Mesendoderm (in vitro differentiated cells): ENCODE measurements around the gene CDIPT.

ENCODE experiments used
- DNase-seq: peaks from one replicate; pipeline ENCODE4 v3.0.0; 2013
- H2AK5ac ChIP-seq: 2 replicates; pipeline ENCODE4 v1.6.1; 2013; ENCODE audit warnings: low read length, inconsistent platforms
- H2BK120ac ChIP-seq: 2 replicates; pipeline ENCODE4 v1.6.1; 2013; ENCODE audit warnings: low read depth, mild to moderate bottlenecking, low read length, moderate library complexity, mixed read lengths
- H2BK15ac ChIP-seq: replicated peaks from 2 replicates; pipeline ENCODE4 v1.6.1; 2013; ENCODE audit warnings: low read depth, mild to moderate bottlenecking, moderate library complexity
- H2BK5ac ChIP-seq: 2 replicates; pipeline ENCODE4 v1.6.1; 2013; ENCODE audit warnings: low read length, inconsistent platforms
- H3K18ac ChIP-seq: 2 replicates; pipeline ENCODE4 v1.6.1; 2013; ENCODE audit warnings: mild to moderate bottlenecking, low read length, mixed read lengths
- H3K23ac ChIP-seq: one replicate; pipeline ENCODE4 v1.6.1; 2013; ENCODE audit warnings: low read length
- H3K27ac ChIP-seq: 2 replicates; pipeline ENCODE4 v1.5.1; 2013; ENCODE audit warnings: low read depth, mild to moderate bottlenecking, inconsistent platforms, low read length, moderate library complexity
- H3K27me3 ChIP-seq: 2 replicates; pipeline ENCODE4 v1.6.1; 2013; ENCODE audit warnings: low read length, control low read depth, mild to moderate bottlenecking, inconsistent platforms; ENCODE audit not compliant: insufficient read depth, poor library complexity
- H3K36me3 ChIP-seq: 2 replicates; pipeline ENCODE4 v1.6.1; 2013; ENCODE audit warnings: low read length, inconsistent platforms; ENCODE audit not compliant: control insufficient read depth, insufficient read depth
- H3K4ac ChIP-seq: one replicate; pipeline ENCODE4 v1.6.1; 2013; ENCODE audit warnings: low read depth, mild to moderate bottlenecking, low read length, moderate library complexity
- H3K4me1 ChIP-seq: 2 replicates; pipeline ENCODE4 v1.6.1; 2013; ENCODE audit warnings: low read depth, low read length, inconsistent platforms; ENCODE audit not compliant: control insufficient read depth
- H3K4me2 ChIP-seq: 2 replicates; pipeline ENCODE4 v1.6.1; 2013; ENCODE audit warnings: low read length
- H3K4me3 ChIP-seq: 2 replicates; pipeline ENCODE4 v1.5.1; 2013; ENCODE audit warnings: mild to moderate bottlenecking, low read length
- H3K56ac ChIP-seq: one replicate; pipeline ENCODE4 v1.6.1; 2013; ENCODE audit warnings: low read length
- H3K79me1 ChIP-seq: 2 replicates; pipeline ENCODE4 v1.6.1; 2013; ENCODE audit warnings: low read length, inconsistent platforms
- H3K79me2 ChIP-seq: 2 replicates; pipeline ENCODE4 v1.6.1; 2013; ENCODE audit warnings: mild to moderate bottlenecking, low read length; ENCODE audit not compliant: control insufficient read depth, insufficient read depth
- H3K9ac ChIP-seq: 2 replicates; pipeline ENCODE4 v1.6.1; 2013; ENCODE audit warnings: low read length, inconsistent platforms
- H4K5ac ChIP-seq: one replicate; pipeline ENCODE4 v1.6.1; 2013; ENCODE audit warnings: low read length
- H4K8ac ChIP-seq: one replicate; pipeline ENCODE4 v1.6.1; 2013; ENCODE audit warnings: low read depth, mild to moderate bottlenecking, control low read depth, low read length, moderate library complexity
- WGBS: extraction: QIAGEN DNeasy Blood & Tissue Kit; methylation state at CpG from one replicate; pipeline ENCODE4 v1.1.7; 2013; ENCODE audit warnings: low lambda C conversion rate, missing lambda C conversion rate; ENCODE audit not compliant: insufficient coverage; ENCODE audit errors: extremely low coverage; 5-methylcytosine and 5-hydroxymethylcytosine counted together

The CDIPT gene

DNA sequence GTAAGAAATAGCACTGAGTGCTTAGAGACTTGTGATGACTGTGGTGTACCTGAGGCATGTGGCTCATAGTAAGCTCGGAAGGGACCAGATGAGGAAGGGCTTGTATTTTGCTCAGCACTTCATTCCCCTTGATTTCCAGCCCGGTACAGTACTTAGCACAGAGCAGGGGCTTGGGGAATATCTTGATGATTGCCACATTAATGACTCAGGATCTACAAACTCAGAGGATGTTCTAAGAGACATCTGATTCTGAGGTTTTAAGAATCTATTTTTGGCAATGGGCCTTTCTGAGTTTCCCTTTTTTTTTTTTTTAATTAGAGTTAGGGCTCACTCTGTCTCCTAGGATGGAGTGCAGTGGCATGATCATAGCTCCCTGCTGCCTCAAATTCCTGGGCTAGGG lies 46.4 kb upstream of the CDIPT start:
- no peak overlapping the region for H3K4me2 ChIP-seq
- no CpG with 5 or more reads among the region's 2 CpGs for WGBS

DNA sequence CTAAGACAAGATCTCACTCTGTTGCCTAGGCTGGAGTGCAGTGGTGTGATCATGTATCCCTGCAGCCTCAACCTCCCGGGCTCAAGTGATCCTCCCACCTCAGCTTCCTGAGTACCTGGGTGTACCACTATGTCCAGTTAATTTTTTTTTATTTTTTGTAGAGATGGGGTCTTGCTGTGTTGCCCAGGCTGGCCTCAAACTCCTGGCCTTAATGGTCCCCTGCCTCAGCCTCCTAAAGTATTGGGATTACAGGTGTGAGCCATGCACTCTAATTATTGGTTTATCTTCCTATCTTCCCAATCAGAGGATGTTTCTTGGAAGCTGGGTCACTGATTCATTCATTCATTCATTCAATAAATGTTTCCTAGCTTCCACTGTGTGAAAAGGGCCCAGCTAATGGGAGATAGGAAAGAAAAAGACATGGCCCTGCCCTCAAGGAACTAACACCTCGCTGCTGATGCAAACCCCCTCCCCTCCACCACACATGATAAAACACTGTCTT lies 45.7 kb upstream of the CDIPT start:
- WGBS = no CpG with 5 or more reads among the region's 2 CpGs
- no peak overlapping the region for H4K8ac ChIP-seq
- no peaks in the 10 kb centered on the region for H3K79me2 ChIP-seq
- H3K4me2 ChIP-seq = no peak overlapping the region
- H3K9ac ChIP-seq = no peak overlapping the region
- H2BK15ac ChIP-seq = no peak overlapping the region
- no peak for DNase-seq
- no peak overlapping the region for H3K56ac ChIP-seq
- no peak overlapping the region for H2AK5ac ChIP-seq
- no peak overlapping the region for H3K23ac ChIP-seq
- H3K4me1 ChIP-seq = no peaks in the 10 kb centered on the region
- H3K4ac ChIP-seq = no peak overlapping the region
- no peak overlapping the region for H3K27ac ChIP-seq
- H3K36me3 ChIP-seq = peaks cover 3% of the 10 kb centered on the region
- H4K5ac ChIP-seq = no peak overlapping the region
- H3K18ac ChIP-seq = no peak overlapping the region
- H3K79me1 ChIP-seq = no peaks in the 10 kb centered on the region
- no peaks in the 10 kb centered on the region for H3K27me3 ChIP-seq
- no peak overlapping the region for H3K4me3 ChIP-seq
- no peak overlapping the region for H2BK120ac ChIP-seq
- H2BK5ac ChIP-seq = no peak overlapping the region

More for the DNA sequence above, 46.4 kb upstream of the CDIPT start:
- Histone ChIP-seq H3K4me1 (no peaks in the 10 kb centered on the region), H3K56ac (no peak overlapping the region), H3K36me3 (peaks cover 3% of the 10 kb centered on the region), H2AK5ac (no peak overlapping the region), H2BK5ac (no peak overlapping the region), H4K5ac (no peak overlapping the region), H4K8ac (no peak overlapping the region), H3K79me1 (no peaks in the 10 kb centered on the region), H3K27me3 (no peaks in the 10 kb centered on the region), H3K23ac (no peak overlapping the region), H2BK120ac (no peak overlapping the region), H2BK15ac (no peak overlapping the region), H3K9ac (no peak overlapping the region), H3K4ac (no peak overlapping the region), H3K4me3 (no peak overlapping the region), H3K18ac (no peak overlapping the region), H3K27ac (no peak overlapping the region), H3K79me2 (no peaks in the 10 kb centered on the region)
- no peak for DNase-seq

DNA sequence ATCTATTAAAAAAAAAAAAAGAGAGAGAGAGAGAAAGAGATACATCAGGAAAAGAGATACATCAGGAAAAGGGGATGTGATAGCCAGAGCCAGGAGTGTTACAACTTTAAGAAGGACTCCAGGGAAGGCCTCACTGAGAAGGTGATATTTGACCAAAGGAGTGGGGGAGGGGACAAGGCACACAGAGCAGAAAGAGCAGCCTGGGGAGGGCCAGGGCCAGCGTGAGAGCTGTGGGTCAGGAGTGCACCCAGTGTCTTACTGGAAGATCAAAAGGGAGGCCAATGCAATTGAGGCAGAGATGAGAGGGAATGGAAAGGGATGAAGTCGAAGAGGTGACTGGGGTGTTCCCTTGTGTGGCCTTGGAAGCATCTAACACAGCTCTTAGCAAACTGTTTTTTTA lies 44.9 kb upstream of the CDIPT start:
- Histone ChIP-seq H3K79me2 (no peaks in the 10 kb centered on the region), H3K23ac (no peak overlapping the region), H3K36me3 (peaks cover 3% of the 10 kb centered on the region), H2AK5ac (no peak overlapping the region), H2BK15ac (no peak overlapping the region), H4K8ac (no peak overlapping the region), H3K18ac (no peak overlapping the region), H3K4me2 (no peak overlapping the region), H2BK120ac (no peak overlapping the region), H3K27ac (no peak overlapping the region), H2BK5ac (no peak overlapping the region), H3K27me3 (no peaks in the 10 kb centered on the region), H3K4ac (no peak overlapping the region), H3K56ac (no peak overlapping the region), H3K9ac (no peak overlapping the region), H3K4me1 (no peaks in the 10 kb centered on the region), H3K79me1 (peaks cover 3% of the 10 kb centered on the region), H4K5ac (no peak overlapping the region), H3K4me3 (no peak overlapping the region)
- WGBS = no CpG with 5 or more reads among the region's 2 CpGs
- no peak for DNase-seq

DNA sequence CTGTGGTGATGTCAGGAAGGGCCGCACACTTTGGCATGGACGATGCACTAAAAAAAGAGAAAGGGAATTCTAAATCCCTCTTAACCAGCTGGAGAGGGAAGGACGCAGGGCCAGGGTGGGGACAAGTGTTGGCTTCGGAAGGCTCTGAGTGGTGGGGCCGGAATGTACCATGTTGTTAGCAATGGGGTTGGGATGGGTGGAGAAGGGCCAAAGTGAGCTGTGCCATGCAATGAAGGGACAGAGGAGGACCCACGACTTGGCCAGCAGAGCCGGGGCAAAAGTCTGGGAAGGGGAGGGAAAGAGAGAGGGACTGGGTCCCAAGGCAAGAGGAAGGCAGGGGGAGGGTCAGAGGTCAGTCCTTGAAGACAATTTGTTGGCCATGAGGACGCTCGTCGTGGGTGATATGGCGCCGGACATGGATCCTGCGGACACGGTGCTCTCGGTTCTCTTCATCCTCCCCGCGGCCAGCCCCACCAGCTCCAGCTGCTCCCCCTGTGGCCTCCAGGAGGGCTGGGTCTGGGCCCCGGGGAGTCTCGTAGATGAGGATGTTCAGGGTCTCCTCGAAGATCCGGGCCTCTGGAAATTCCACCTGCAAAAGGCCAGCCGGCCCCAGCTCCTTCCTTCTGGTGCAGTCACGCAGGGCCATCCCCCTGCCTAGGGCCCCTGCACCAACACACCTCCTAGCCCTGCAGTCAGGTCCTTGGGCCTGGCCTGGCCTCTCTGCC lies 43.7 kb upstream of the CDIPT start:
- H3K79me1 ChIP-seq = peaks cover 3% of the 10 kb centered on the region
- no peak overlapping the region for H3K4ac ChIP-seq
- no peaks in the 10 kb centered on the region for H3K27me3 ChIP-seq
- H2AK5ac ChIP-seq = no peak overlapping the region
- no peak overlapping the region for H2BK120ac ChIP-seq
- no peak overlapping the region for H3K4me2 ChIP-seq
- no peaks in the 10 kb centered on the region for H3K4me1 ChIP-seq
- no CpG with 5 or more reads among the region's 23 CpGs for WGBS
- no peak overlapping the region for H4K8ac ChIP-seq
- DNase-seq = no peak
- no peak overlapping the region for H3K56ac ChIP-seq
- H3K36me3 ChIP-seq = peaks cover 3% of the 10 kb centered on the region
- H3K18ac ChIP-seq = no peak overlapping the region
- H3K4me3 ChIP-seq = no peak overlapping the region
- no peak overlapping the region for H4K5ac ChIP-seq
- H3K79me2 ChIP-seq = no peaks in the 10 kb centered on the region
- no peak overlapping the region for H2BK5ac ChIP-seq
- no peak overlapping the region for H3K27ac ChIP-seq
- no peak overlapping the region for H3K23ac ChIP-seq
- no peak overlapping the region for H3K9ac ChIP-seq
- no peak overlapping the region for H2BK15ac ChIP-seq

DNA sequence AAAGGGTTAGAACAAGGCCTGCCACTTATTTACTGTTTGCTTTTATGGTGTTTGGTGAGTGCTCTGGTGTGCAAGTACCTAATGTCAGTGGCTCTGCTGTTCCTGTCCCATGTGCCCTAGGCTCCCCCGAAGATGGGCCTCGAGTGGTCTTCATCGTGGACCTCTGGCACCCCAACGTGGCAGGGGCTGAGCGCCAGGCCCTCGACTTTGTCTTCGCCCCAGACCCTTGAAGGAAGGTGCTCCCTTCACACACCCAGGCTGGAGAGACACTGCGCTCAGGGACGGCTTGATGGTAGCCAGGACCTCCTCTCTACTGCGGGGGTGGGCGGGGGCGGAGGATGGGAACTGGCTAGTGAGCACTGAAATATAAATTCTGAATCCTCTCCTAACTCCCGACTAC lies 42.6 kb upstream of the CDIPT start:
- H4K5ac ChIP-seq = no peak overlapping the region
- no peak overlapping the region for H3K4me3 ChIP-seq
- no peak overlapping the region for H4K8ac ChIP-seq
- H2BK15ac ChIP-seq = no peak overlapping the region
- H3K56ac ChIP-seq = no peak overlapping the region
- no peak overlapping the region for H3K18ac ChIP-seq
- H3K27me3 ChIP-seq = no peaks in the 10 kb centered on the region
- peaks cover 3% of the 10 kb centered on the region for H3K79me1 ChIP-seq
- H3K9ac ChIP-seq = no peak overlapping the region
- no peak for DNase-seq
- no peak overlapping the region for H2BK120ac ChIP-seq
- H3K4me1 ChIP-seq = no peaks in the 10 kb centered on the region
- no peak overlapping the region for H3K23ac ChIP-seq
- H2BK5ac ChIP-seq = no peak overlapping the region
- H2AK5ac ChIP-seq = no peak overlapping the region
- H3K4me2 ChIP-seq = no peak overlapping the region
- peaks cover 3% of the 10 kb centered on the region for H3K36me3 ChIP-seq
- no CpG with 5 or more reads among the region's 13 CpGs for WGBS
- H3K27ac ChIP-seq = no peak overlapping the region
- no peaks in the 10 kb centered on the region for H3K79me2 ChIP-seq
- H3K4ac ChIP-seq = no peak overlapping the region

DNA sequence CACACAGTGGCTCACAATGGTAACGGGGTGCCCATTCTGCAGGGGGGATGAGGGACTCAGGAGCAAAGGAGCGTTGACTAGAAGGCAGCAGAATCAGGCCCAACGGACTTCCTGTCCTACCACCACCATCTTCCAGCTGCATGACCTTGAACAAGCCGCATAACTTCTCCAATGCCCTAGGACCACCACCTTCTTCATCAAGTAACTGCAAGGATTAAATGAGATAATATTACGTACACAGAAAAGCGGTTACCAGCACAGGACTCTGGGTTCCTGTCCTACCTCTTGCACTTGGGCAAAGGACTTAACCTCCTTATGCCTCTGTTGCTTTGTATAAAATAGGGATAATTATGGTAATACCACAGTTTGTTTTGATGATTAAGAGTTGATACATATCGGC lies 41.9 kb upstream of the CDIPT start:
- Histone ChIP-seq H3K23ac (no peak overlapping the region), H3K4me3 (no peak overlapping the region), H2BK5ac (no peak overlapping the region), H3K79me1 (peaks cover 3% of the 10 kb centered on the region), H3K56ac (no peak overlapping the region), H3K27me3 (no peaks in the 10 kb centered on the region), H3K18ac (no peak overlapping the region), H3K4me2 (no peak overlapping the region), H4K8ac (no peak overlapping the region), H2BK120ac (no peak overlapping the region), H3K9ac (no peak overlapping the region), H3K4ac (no peak overlapping the region), H3K36me3 (peaks cover 3% of the 10 kb centered on the region), H3K79me2 (no peaks in the 10 kb centered on the region), H3K27ac (no peak overlapping the region), H4K5ac (no peak overlapping the region), H3K4me1 (no peaks in the 10 kb centered on the region), H2AK5ac (no peak overlapping the region), H2BK15ac (no peak overlapping the region)
- DNase-seq = no peak
- no CpG with 5 or more reads among the region's 7 CpGs for WGBS
